SK-N-SH treated with all-trans-retinoic acid at 6 μM for 48 hours (cell line): ENCODE measurements around the gene ARMH1.

Source experiments
- ARNTL ChIP-seq: fragments of 450-650 bp; formaldehyde crosslinking; IDR thresholded peaks from 2 replicates; pipeline ENCODE4 v1.5.0; 2020; ENCODE audit warnings: low read depth, mild to moderate bottlenecking, moderate library complexity, borderline replicate concordance
- BACH2 ChIP-seq: fragments of 250-450 bp; sonication (Bioruptor Pico); IDR thresholded peaks from 2 replicates; pipeline ENCODE4 v1.9.0; 2021; ENCODE audit warnings: mild to moderate bottlenecking, borderline replicate concordance
- CSDC2 ChIP-seq: fragments of 250-450 bp; sonication (Bioruptor Pico); IDR thresholded peaks from 2 replicates; pipeline ENCODE4 v1.5.0; 2020; ENCODE audit warnings: mild to moderate bottlenecking, moderate library complexity
- GLIS3 ChIP-seq: fragments of 250-450 bp; sonication (Bioruptor Pico); IDR thresholded peaks from 2 replicates; pipeline ENCODE4 v1.5.0; 2020; ENCODE audit warnings: mild to moderate bottlenecking, moderate library complexity
- OSR1 ChIP-seq: fragments of 250-450 bp; sonication (Bioruptor Pico); IDR thresholded peaks from 2 replicates; pipeline ENCODE4 v1.8.0; 2022; ENCODE audit warnings: moderate library complexity, mild to moderate bottlenecking, inconsistent platforms
- PPARA ChIP-seq: fragments of 250-450 bp; sonication (Bioruptor Pico); IDR thresholded peaks from 2 replicates; pipeline ENCODE4 v1.5.0; 2020; ENCODE audit warnings: mild to moderate bottlenecking, borderline replicate concordance
- RARB ChIP-seq: fragments of 250-450 bp; sonication (Bioruptor Pico); IDR thresholded peaks from 2 replicates; pipeline ENCODE4 v1.8.0; 2021; ENCODE audit warnings: mild to moderate bottlenecking, moderate library complexity
- SNAI2 ChIP-seq: fragments of 250-450 bp; sonication (Bioruptor Pico); IDR thresholded peaks from 2 replicates; pipeline ENCODE4 v1.5.0; 2020; ENCODE audit warnings: mild to moderate bottlenecking, moderate library complexity
- TCF4 ChIP-seq: fragments of 250-450 bp; sonication (Bioruptor Pico); IDR thresholded peaks from 2 replicates; pipeline ENCODE4 v1.8.0; 2021; ENCODE audit warnings: mild to moderate bottlenecking, moderate library complexity, borderline replicate concordance
- TOX ChIP-seq: fragments of 250-450 bp; sonication (Bioruptor Pico); IDR thresholded peaks from 2 replicates; pipeline ENCODE4 v1.8.0; 2021; ENCODE audit warnings: mild to moderate bottlenecking, moderate library complexity, borderline replicate concordance
- ZC3H10 ChIP-seq: fragments of 250-450 bp; sonication (Bioruptor Pico); IDR thresholded peaks from 2 replicates; pipeline ENCODE4 v1.5.1; 2021; ENCODE audit warnings: mild to moderate bottlenecking, moderate library complexity
- ZNF565 ChIP-seq: fragments of 450-650 bp; formaldehyde crosslinking; conservative IDR thresholded peaks from 2 replicates; pipeline ENCODE4 v1.5.0; 2020; ENCODE audit warnings: low read depth, mild to moderate bottlenecking, moderate library complexity
- ZNF8 ChIP-seq: fragments of 450-650 bp; formaldehyde crosslinking; IDR thresholded peaks from 2 replicates; pipeline ENCODE4 v1.5.0; 2020; ENCODE audit warnings: mild to moderate bottlenecking, moderate library complexity
- TF ChIP-seq, protein P1 (sequence below): fragments of 250-450 bp; sonication (Bioruptor Pico); IDR thresholded peaks from 2 replicates; pipeline ENCODE4 v1.8.0; 2020; ENCODE audit warnings: mild to moderate bottlenecking, moderate library complexity, borderline replicate concordance

DNA sequence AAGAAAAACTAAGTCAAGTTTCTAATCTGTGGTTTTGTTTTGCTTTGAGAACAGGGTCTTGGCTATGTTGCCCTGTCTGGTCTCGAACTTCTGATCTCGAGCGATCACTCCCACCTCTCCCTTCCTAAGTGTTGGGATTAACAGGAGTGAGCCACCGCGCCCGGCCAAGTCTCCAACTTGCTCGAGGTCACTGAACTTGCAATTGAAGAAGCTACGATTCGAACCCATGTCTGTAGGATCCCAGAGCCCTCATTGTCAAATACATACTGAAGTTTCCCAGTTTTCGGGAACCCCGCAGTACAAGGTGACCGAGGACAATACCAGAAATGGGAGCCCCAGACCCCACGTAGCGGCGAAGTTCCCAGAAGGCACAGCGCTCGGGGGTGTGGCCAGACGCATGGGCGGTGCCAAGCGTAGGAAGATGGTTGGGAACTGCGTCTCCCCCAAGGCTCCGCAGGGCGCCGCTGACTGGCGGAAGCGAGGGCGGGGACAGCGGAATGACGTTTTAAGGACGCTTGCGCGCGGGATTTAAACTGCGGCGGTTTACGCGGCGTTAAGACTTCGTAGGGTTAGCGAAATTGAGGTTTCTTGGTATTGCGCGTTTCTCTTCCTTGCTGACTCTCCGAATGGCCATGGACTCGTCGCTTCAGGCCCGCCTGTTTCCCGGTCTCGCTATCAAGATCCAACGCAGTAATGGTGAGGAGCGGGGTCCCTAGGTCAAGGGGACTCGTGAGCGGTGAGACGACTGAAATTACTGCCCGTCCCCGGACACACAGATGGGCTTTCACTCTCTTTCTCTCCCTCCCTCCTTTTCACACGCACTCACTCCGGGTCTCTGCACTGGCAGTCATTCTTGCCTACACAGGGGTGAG is 65.0 kb downstream of the ARMH1 start, which contains the start of gene KIF2C:
- TF ChIP-seq ZC3H10 (CRISPR knock-in tag), result no peak
- TF ChIP-seq CSDC2 (CRISPR knock-in tag), result no peak
- TF ChIP-seq BACH2 (CRISPR knock-in tag), result no peak
- TF ChIP-seq, protein P1, sequence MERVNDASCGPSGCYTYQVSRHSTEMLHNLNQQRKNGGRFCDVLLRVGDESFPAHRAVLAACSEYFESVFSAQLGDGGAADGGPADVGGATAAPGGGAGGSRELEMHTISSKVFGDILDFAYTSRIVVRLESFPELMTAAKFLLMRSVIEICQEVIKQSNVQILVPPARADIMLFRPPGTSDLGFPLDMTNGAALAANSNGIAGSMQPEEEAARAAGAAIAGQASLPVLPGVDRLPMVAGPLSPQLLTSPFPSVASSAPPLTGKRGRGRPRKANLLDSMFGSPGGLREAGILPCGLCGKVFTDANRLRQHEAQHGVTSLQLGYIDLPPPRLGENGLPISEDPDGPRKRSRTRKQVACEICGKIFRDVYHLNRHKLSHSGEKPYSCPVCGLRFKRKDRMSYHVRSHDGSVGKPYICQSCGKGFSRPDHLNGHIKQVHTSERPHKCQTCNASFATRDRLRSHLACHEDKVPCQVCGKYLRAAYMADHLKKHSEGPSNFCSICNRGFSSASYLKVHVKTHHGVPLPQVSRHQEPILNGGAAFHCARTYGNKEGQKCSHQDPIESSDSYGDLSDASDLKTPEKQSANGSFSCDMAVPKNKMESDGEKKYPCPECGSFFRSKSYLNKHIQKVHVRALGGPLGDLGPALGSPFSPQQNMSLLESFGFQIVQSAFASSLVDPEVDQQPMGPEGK, result no peak
- no peak for TF ChIP-seq RARB
- TF ChIP-seq ARNTL, result no peak
- TF ChIP-seq SNAI2 (CRISPR knock-in tag), result peak; percentile 41; the same call in 1 of the 2 replicates
- TF ChIP-seq GLIS3 (CRISPR knock-in tag), result no peak
- TF ChIP-seq TOX (CRISPR knock-in tag), result no peak
- no peak for TF ChIP-seq TCF4 (CRISPR knock-in tag)
- no peak for TF ChIP-seq ZNF8 (CRISPR knock-in tag)
- no peak for TF ChIP-seq ZNF565
- no peak for TF ChIP-seq OSR1 (CRISPR knock-in tag)
- no peak for TF ChIP-seq PPARA (CRISPR knock-in tag)
